GM23248 (cell line): ENCODE results near the gene LMX1A.

Source experiments
- EZH2 ChIP-seq: fragments of 200-600 bp; sonication (generic); IDR thresholded peaks from 2 replicates; pipeline ENCODE4 v1.6.1; 2018; ENCODE audit warnings: antibody characterized with exemption, mild to moderate bottlenecking; ENCODE audit not compliant: insufficient read depth, poor library complexity, severe bottlenecking
- EZH2phosphoT487 ChIP-seq: fragments of 200-600 bp; sonication (generic); IDR thresholded peaks from 2 replicates; pipeline ENCODE4 v1.6.1; 2018; ENCODE audit warnings: antibody characterized with exemption, moderate library complexity, mild to moderate bottlenecking, low read depth; ENCODE audit not compliant: insufficient read depth

GRCh38 chr1:165173818-165174217 is 182.7 kb downstream of the LMX1A start:
- no peak for TF ChIP-seq EZH2phosphoT487
- TF ChIP-seq EZH2, result no peak
